Measurements from ENCODE around the gene CHD8. TPM values are rescaled to one million over a fixed set of nuclear protein-coding genes. Genes with fewer than 3 reads are reported as not detected.
"Not testable (repeated sequence)": the region's sequence is repeated elsewhere in the genome, so short reads cannot be mapped to it uniquely, and the experiment has no call there.

The CHD8 gene
- total and polyA plus RNA-seq, 2 donors (not counting 3 experiments of a cell fraction or from before 2014, with no cell fraction given) = 52.3 to 94.3 TPM

DNA sequence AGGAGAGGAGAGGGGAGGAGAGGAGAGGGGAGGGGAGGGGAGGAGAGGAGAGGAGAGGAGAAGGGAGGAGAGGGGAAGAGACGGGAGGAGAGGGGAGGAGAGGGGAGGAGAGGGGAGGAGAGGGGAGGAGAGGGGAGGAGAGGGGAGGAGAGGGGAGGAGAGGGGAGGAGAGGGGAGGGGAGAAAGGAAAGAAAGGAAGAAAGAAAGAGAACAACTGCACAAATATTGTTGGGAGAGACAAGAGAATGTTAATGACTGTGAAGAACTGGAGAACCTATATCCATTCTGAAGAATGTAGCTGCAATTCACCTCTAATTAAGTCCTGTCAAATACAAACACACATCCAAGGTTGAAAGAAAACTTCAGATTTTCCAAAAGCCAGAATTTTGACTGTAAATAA lies 13.3 kb downstream of the CHD8 start:
- H3K4me3 ChIP-seq (replicated peaks in 1 of 3; ENCODE audit: insufficient read depth in 1 of 3, low read depth in 1 of 3, low read length in 3 of 3); H3K27me3 ChIP-seq (ENCODE audit: control insufficient read depth in 2 of 2, insufficient read depth in 2 of 2, low read length in 2 of 2); H4K20me1 ChIP-seq (replicated peaks; ENCODE audit: control insufficient read depth, extremely low read depth, insufficient read depth, low read length); BruUV-seq (replicated peaks); H3K4me1 ChIP-seq (ENCODE audit: control insufficient read depth, extremely low read depth, insufficient read depth, low read length); H3K27ac ChIP-seq (ENCODE audit: insufficient read depth, low read depth, low read length); intact Hi-C loops (cut with micrococcal nuclease); H3K9ac ChIP-seq (replicated peaks; ENCODE audit: extremely low read depth, insufficient read depth, low read length); H3K36me3 ChIP-seq (ENCODE audit: control insufficient read depth in 2 of 2, extremely low read depth in 1 of 2, insufficient read depth in 2 of 2, low read length in 2 of 2); H2AFZ ChIP-seq (ENCODE audit: low read depth, low read length); H3K9me1 ChIP-seq (replicated peaks; ENCODE audit: control insufficient read depth, extremely low read depth, insufficient read depth, low read length); H3K4me2 ChIP-seq (ENCODE audit: insufficient read depth, low read length); POLR2A ChIA-PET; DNase-seq (ENCODE audit: low read depth, low spot score); dilution Hi-C loops (cut with MboI; ENCODE audit: extremely low pct_ligation_motif_present, low sequenced_read_pairs); FAIRE-seq; H3K9me3 ChIP-seq (replicated peaks; ENCODE audit: control insufficient read depth, insufficient read depth, low read length): not testable (repeated sequence)
- CTCF ChIA-PET = interaction anchor here (0.6 to 2.1 kb wide), 3 partner anchors 12 to 63 kb away, joined by 3 to 4 read pairs (median 4); no protein-coding TSS in a partner anchor
- peaks cover 81% of the 10 kb centered on the region for H3K79me2 ChIP-seq (ENCODE audit: control insufficient read depth, insufficient read depth, low read length)

DNA sequence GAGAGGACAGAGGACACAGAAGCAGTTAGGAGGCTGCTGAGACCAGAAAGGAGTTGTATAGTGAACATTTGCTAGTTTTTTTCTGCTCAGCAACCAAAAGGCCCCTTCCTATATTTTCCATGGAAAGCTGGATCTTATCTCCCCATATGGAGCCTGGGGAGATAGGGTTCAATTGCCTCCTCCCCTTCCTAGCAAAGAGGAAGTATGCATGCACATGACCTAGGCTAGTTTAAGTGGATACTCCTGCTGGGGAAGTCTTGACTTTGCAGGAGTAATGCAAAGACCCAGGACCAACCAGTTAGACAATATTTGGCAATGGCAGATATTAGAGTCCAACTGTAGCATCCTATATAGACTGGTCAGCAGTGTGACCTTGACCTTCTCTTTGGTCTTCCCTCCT lies 15.1 kb downstream of the CHD8 start:
- dilution Hi-C loops (cut with MboI; ENCODE audit: extremely low pct_ligation_motif_present, low sequenced_read_pairs) (no loop called here), intact Hi-C loops (cut with micrococcal nuclease) (no loop called here)
- no peak overlapping the region for H3K4me3 ChIP-seq (replicated peaks in 1 of 3; ENCODE audit: insufficient read depth in 1 of 3, low read depth in 1 of 3, low read length in 3 of 3)
- POLR2A ChIA-PET = no interaction called here
- H3K9me3 ChIP-seq (replicated peaks; ENCODE audit: control insufficient read depth, insufficient read depth, low read length) = no peaks in the 10 kb centered on the region
- BruUV-seq (replicated peaks) = no TSS peak
- H3K27me3 ChIP-seq (ENCODE audit: control insufficient read depth in 2 of 2, insufficient read depth in 2 of 2, low read length in 2 of 2) = no peaks in the 10 kb centered on the region
- H3K27ac ChIP-seq (ENCODE audit: insufficient read depth, low read depth, low read length) = no peak overlapping the region
- H2AFZ ChIP-seq (ENCODE audit: low read depth, low read length) = no peak overlapping the region
- peaks cover 2% of the 10 kb centered on the region in 2 experiments for H3K36me3 ChIP-seq (ENCODE audit: control insufficient read depth in 2 of 2, extremely low read depth in 1 of 2, insufficient read depth in 2 of 2, low read length in 2 of 2)
- CTCF ChIA-PET = no interaction called here
- H3K9me1 ChIP-seq (replicated peaks; ENCODE audit: control insufficient read depth, extremely low read depth, insufficient read depth, low read length) = peaks cover 2% of the 10 kb centered on the region
- H3K79me2 ChIP-seq (ENCODE audit: control insufficient read depth, insufficient read depth, low read length) = peaks cover 78% of the 10 kb centered on the region
- peaks cover 12% of the 10 kb centered on the region for H3K4me1 ChIP-seq (ENCODE audit: control insufficient read depth, extremely low read depth, insufficient read depth, low read length)
- DNase-seq (ENCODE audit: low read depth, low spot score) (no peak), FAIRE-seq (no peak)
- TF ChIP-seq JUN (IDR thresholded peaks at IDR 0.05; ENCODE audit: borderline replicate concordance, insufficient read depth, insufficient read length, low read depth) (no peak), FOS (IDR thresholded peaks at IDR 0.05; ENCODE audit: borderline replicate concordance, insufficient read depth, low read length) (no peak), POLR2AphosphoS5 (IDR thresholded peaks at IDR 0.05; ENCODE audit: insufficient read depth, low read depth, low read length) (no peak)
- TF ChIP-seq, protein P1, sequence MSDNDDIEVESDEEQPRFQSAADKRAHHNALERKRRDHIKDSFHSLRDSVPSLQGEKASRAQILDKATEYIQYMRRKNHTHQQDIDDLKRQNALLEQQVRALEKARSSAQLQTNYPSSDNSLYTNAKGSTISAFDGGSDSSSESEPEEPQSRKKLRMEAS (IDR thresholded peaks at IDR 0.05; ENCODE audit: insufficient read depth, insufficient read length) = no peak
- no peak overlapping the region for H3K9ac ChIP-seq (replicated peaks; ENCODE audit: extremely low read depth, insufficient read depth, low read length)
- no peaks in the 10 kb centered on the region for H4K20me1 ChIP-seq (replicated peaks; ENCODE audit: control insufficient read depth, extremely low read depth, insufficient read depth, low read length)
- H3K4me2 ChIP-seq (ENCODE audit: insufficient read depth, low read length) = no peak overlapping the region

All from endothelial cell of umbilical vein (primary cell).